ENCODE results near the gene EMC9.
"Not testable (repeated sequence)": the region's sequence is repeated elsewhere in the genome, so short reads cannot be mapped to it uniquely, and the experiment has no call there.

EMC9 gene

GRCh38 chr14:24106672-24107271 is 34.6 kb downstream of the EMC9 start:
- TF ChIP-seq CTCF (IDR thresholded peaks at IDR 0.05; ENCODE audit: insufficient read depth, missing control alignments): no peak
- DNase-seq (ENCODE audit: insufficient read length, low spot score) (no peak), FAIRE-seq (no peak)

- FAIRE-seq; DNase-seq (ENCODE audit: insufficient read length, low spot score): not testable (repeated sequence)
Measured at GRCh38 chr14:24105609-24106239, 35.7 kb downstream of the EMC9 start.

- FAIRE-seq (no peak), DNase-seq (ENCODE audit: insufficient read length, low spot score) (no peak)
- TF ChIP-seq CTCF (IDR thresholded peaks at IDR 0.05; ENCODE audit: insufficient read depth, missing control alignments): no peak
Measured at GRCh38 chr14:24103451-24103850, 37.9 kb downstream of the EMC9 start.

GRCh38 chr14:24102357-24103048 is 38.9 kb downstream of the EMC9 start:
- FAIRE-seq: no peak
- no peak for DNase-seq (ENCODE audit: insufficient read length, low spot score)
- TF ChIP-seq CTCF (IDR thresholded peaks at IDR 0.05; ENCODE audit: insufficient read depth, missing control alignments): no peak

- no peak for TF ChIP-seq CTCF (IDR thresholded peaks at IDR 0.05; ENCODE audit: insufficient read depth, missing control alignments)
- FAIRE-seq (no peak), DNase-seq (ENCODE audit: insufficient read length, low spot score) (no peak)
Measured at GRCh38 chr14:24100982-24101494, 40.4 kb downstream of the EMC9 start.

- no peak for FAIRE-seq
Measured at GRCh38 chr14:24100197-24100981, 41.0 kb downstream of the EMC9 start.

More at GRCh38 chr14:24100197-24100981, 41.0 kb downstream of the EMC9 start:
- no peak for DNase-seq (ENCODE audit: insufficient read length, low spot score)
- no peak for TF ChIP-seq CTCF (IDR thresholded peaks at IDR 0.05; ENCODE audit: insufficient read depth, missing control alignments)

Data from D721Med (cell line).